A375 (cell line): ENCODE results near the gene GPR161. TPM values are rescaled to one million over a fixed set of nuclear protein-coding genes. Genes with fewer than 3 reads are reported as not detected.

Experiments used
- total RNA-seq: library from RNA; depleted of rRNA; stranded (reverse); fragments of >200 nt; shearing (Covaris generic); gene quantifications from 2 replicates; pipeline ENCODE4 v1.2.3, GENCODE V29; 2014; rRNA removed

GPR161 gene
- 8.9 and 9.9 TPM in 2 replicates for total RNA-seq

GRCh38 chr1:168136709-168137514 lies at the start of gene GPR161:
Gene GPR161 (minus strand): TSS chr1:168136930. CDS start chr1:168104850, 32,080 bp downstream.

GRCh38 chr1:168178638-168179437 lies 42.1 kb upstream of the GPR161 start, which contains the start of gene TIPRL:
Gene TIPRL (plus strand): TSS chr1:168178962. CDS start chr1:168179078, 116 bp downstream.

Other genes starting within 250 kb of the GPR161 start
- 0.04 and 0.05 TPM in 2 replicates for gene ADCY10, start 222.8 kb downstream of the GPR161 start, total RNA-seq
- 34.3 and 39.2 TPM in 2 replicates for gene DCAF6, start 200.2 kb downstream of the GPR161 start, total RNA-seq
- gene MPC2, start 199.9 kb downstream of the GPR161 start, total RNA-seq = 28.8 and 30.3 TPM in 2 replicates
- gene TIPRL, start 42.0 kb upstream of the GPR161 start, total RNA-seq = 80.7 and 94.4 TPM in 2 replicates
- gene SFT2D2, start 89.1 kb upstream of the GPR161 start, total RNA-seq = 38.2 and 44.0 TPM in 2 replicates
- gene TBX19, start 143.9 kb upstream of the GPR161 start, total RNA-seq = 0.98 and 1.0 TPM in 2 replicates